ENCODE measurements around the gene AKR1E2.

Gene AKR1E2

DNA sequence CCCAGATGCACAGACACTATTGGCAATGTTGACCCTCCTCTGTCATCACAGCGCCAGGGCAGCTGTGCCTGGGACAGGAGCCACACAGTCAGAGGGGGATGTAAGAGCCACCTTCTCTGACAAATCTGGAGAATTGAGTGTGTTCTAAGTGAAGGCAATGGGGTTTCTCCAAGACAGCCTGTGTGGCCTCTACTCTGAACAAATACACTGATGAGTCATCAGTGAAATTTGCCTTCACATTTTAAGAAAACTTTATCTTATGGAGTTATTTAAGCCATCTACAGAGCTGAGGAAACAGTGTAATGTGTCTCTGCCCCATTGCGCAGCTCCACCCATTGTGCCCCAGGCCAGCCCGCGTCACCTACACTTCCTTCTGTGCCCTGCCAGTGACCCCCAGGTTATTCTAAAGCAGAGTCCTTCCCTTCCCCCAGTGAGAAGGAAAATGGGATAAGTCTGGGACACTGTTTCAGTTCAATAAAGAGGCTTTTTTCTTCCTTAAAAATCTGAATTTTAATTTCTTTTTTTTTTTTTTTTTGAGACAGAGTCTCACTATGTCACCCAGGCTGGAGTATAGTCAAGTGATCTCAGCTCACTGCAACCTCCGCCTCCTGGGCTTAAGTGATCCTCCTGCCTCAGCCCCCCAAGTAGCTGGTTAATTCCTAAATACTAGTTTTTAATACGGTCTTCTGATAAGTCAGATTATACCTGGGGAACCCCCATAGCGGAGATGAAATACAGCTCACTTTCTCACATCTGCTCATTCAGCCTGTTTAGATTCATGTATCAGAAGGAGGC lies 21.8 kb downstream of the AKR1E2 start:
- DNase-seq: peak; percentile 48

DNA sequence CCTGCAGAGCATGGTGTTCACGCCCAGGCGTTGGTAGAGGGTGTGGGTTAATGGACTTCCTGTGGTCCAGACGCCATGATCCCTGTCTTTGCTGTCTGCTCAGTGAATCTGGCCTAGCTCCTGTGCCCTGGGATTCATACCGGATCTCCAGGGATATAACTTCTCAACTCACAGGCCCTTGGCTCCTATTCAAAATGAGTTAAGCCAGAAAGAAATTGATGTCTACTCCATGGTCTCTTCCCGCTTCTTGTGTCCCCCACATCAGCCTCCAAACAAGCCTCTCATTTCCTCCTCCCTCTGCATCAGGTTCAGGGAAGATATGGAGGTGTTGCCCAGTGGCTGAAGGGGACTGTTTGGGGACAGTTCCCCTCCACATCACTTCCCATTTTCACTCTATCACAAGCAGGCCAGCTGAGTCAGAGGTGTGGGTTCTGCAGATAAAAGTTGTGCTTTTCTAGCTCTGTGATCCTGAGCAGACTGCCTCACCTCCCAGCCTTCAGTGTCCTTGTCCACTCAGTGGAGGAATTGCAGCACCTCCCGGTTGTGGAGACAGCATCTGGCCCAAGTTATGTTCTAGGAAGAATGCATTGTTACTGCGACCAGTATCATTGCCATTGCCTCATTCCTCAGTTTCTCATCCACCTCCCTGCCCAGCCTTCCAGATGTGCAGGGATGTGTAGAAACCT lies 22.5 kb downstream of the AKR1E2 start:
- DNase-seq: peak; percentile 61

DNA sequence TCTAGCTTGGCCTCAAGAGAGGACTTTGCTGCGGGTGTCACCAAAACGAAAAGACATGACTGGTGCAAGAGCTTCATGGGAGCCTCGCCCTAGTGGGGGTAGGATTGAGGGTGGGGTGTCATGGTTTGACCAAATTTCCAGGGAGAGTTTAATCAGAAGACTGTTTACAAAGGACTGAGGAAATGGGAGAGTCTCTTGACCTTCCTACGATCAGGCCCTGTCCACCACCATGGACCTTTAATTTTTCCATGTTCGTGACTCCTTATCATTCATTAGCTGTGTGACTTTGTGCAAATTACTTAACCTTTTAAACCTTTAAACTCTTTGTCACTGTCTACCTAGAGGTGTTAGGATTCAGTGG lies 23.0 kb downstream of the AKR1E2 start:
- no peak for DNase-seq

DNA sequence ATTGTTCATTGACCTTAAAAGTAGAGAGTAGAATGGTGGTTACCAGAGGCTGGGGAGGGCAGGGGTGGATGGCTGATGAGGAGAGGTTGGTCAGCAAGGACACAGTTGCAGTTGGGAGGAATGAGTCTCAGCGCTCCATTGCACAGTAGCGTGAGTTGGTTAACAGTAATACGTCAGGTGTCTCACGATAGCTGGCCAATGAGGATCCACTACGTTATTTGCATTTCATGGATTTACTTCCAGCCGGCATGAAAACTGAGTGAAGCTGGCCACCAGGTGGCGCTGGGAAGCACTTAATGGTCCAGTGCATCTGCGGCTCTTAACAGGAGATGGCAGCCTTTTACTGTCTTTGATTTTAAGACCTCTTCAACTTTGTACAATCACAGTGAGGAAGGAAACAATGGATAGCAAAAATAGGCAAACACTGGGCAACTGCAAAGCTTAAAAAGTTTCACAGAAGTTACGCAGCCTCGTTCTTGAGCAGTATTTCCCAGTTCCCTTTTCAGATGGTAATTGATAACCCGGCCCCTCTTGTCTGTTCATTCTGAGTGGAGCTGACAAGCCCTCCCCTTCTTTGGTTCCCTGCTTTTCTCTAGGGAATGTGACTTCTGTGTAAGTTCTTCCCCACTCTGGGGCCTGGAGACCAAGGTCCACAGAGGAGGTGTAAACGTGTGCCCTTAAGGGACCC lies 23.7 kb downstream of the AKR1E2 start:
- peak; percentile 94 for DNase-seq

DNA sequence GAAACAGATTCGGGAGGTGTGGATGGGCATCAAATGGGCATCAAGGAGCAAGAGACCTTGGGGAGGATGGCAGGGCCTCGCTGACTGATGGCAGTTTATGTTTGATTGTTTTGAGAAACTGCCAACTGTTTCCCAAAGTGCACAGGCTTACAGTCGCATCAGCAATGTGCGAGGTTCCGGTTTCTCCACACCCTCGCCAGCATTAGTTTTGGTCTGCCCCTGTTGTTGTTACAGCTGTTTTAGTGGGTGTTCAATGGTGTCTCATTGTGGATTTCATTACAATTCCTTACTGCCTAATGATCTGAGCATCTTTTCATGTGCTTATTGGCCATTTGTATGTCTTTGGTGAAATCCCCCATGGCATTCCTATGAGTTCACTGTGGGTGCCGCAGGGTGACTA lies 24.4 kb downstream of the AKR1E2 start:
- DNase-seq: no peak

DNA sequence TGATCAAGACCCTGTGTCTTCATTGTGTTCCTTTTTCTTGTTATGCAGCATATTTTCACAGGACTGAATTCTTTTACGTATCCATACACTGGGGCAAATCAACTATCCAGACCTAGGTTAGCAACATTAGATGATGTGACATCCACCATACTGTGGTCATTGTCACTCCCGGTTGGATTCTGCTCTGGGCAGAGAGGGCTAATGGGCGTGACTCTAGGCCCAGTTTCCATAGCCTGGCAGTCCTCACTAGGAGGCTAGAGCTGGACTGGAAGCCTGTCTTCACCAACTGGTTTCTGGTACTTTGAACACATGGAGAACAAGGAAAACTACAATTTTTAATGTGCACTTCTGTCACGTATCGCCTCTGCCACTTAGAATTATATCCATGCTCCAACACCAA lies 25.2 kb downstream of the AKR1E2 start:
- DNase-seq: no peak

DNA sequence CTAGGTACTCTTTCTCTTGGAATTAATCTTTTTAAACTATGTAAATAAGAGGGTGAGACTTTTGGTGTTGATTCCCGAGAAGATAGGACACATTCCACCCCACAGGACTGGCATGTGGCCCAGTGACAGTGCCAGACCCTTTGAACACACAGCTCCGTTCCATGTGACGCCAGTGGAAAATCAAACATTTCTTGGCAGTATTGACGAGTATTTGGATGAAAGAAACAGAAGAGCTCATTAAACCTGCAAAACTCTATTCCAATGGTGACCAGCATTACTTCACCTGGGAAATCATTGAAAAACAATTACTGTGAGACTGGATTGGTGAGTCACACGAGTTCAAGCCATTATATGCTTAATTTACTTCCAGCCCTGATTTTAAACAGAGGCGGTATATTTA lies 25.8 kb downstream of the AKR1E2 start:
- DNase-seq: no peak

DNA sequence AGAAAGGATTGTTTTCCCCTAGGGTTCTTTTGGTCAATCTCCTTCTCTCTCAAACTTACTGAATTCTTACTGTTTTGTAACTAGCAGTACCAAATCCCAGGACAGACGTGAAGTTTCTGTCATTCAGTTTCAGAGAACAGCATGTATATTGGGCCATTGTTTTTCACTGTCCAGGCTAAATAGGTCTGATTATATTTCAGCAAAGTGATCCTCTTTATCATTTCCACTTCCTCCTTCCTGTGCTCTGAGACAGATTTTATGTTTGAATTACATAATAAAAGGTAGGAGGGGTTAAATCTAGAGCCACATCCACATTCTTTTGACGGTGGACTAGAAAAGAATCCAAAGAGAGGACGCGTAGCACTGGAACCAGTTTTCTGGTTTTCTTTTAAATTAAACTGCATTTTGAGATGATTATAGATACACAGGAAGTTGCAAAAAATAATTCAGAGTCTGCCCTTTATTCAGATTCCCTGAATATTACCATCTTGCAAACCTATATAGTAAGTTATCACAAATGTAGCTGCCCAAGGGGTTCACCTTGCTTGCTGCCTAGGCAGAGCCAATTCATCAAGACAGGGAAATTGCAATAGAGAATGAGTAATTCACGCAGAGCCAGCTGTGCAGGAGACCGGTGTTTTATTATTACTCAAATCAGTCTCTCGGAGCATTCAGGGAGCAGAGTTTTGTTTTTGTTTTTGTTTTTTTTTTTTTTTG lies 40.1 kb downstream of the AKR1E2 start:
- peak; percentile 44 for DNase-seq

DNA sequence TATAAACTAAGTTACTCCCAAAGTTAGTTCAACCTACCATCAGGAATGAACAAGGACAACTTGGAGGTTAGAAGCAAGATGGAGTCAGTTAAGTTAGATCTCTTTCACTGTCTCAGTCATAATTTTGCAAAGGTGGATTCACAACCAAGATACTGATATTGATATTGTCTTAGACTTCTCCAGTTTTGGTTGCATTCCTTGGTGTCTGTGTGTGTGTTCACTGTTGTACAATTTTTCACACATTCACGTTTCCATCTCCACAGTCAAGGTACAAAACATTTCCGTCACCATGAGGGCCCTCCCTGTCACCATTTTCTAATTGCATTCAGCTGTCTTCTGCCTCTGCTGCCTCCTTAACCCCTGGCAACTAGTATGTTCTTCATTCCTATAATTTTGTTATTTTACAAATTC lies 41.1 kb downstream of the AKR1E2 start:
- DNase-seq: no peak

DNA sequence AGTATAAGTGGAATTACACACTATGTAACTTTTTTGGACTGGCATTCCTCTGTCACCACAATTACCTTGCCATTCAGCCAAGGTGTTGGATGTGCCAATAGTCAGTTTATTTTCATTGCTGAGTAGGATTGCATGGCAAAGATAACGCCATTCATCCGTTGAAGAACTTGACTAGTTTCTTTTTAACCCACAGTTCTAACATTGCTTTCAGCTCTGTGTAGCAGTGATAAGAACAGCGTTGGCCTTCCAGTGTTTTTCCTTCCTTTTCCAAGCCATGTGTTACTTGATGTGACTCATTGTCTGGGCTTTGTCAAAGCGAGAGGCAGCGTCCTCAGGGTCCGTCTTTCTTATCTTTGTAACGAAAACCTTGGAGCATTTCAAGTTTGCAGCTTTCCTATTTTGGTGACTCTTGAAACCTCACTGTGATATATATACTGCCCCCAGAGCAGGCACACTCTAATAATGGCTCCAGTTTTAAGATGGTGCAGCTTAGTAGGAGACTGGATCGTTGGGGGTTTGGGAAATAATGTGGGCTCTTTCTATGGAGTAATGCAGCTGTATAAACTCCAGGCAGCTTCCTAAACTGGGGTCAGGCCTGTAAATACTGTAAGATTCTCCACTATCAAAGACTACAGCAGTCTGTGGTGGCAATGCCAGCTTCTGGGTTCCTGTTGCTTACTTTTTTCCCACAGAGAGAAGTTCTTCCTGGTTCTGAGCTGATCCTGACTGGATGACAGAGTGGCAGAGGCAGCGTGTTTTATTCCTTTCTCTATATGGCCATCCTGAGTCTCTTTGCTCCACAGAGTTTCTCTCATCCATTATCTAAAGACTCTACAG lies 41.7 kb downstream of the AKR1E2 start:
- DNase-seq: no peak

DNA sequence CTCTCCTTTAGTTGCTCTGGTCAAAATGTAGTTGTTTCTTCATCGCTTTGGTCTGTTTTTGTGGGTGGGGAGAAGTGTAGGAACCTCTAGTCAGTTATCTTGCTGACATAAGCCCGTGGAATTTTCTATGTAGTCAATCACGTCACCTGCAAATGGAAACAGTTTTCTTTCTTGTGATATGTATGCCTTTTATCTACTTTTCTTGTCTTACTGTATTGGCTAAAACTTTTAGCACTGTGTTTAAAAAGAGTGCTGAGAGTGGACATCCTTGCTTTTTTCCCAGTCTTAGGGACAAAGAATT lies 42.3 kb downstream of the AKR1E2 start:
- no peak for DNase-seq

DNA sequence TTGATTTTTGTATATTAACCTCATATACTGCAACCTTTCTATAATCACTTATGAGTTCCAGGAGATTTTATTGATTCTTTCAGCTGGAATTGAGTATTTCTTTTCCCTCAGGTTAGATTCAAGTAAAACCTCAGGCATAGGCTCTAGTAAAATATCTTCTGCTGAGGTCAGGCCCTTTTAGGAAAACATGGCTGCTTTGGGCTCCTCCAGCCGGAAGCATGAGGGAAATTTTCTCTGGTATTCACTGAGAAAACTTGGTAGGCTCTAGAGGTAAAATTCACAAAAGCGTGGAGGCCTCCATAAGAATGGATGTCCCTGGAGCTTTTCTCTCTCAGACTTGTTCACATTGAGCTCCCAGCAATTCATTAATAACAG lies 56.7 kb downstream of the AKR1E2 start:
- no peak for DNase-seq

DNA sequence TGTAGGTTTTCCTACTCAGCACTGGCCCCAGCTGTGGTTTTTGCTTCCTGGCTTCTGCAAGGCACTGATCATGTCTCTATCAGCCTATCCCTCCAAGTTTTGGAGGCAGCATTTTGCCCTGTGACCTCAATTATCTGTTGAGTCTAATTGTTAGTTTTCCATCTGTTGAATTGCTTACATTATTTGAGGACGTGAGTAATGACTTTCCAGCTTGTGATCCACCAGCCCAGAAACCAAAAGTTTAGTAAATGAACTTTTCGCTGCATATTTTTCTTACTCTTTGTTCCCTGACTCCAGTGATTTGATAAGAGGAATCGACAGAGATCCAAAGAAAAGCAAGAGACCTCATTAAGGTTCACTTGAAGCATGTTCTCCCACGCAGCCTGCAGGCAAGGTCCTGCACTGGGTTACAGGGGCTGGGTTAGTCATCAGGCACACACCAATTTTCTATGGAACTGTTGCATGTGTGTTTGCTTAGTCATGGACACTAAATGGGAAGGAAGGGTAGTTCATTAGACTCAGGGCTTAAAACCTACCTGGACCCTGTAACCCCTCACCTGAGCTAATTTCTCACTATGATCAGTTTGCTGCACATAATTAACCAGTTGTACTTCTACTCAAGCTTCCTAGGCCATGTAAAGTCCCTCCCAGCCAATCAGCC lies 57.2 kb downstream of the AKR1E2 start:
- DNase-seq: no peak

DNA sequence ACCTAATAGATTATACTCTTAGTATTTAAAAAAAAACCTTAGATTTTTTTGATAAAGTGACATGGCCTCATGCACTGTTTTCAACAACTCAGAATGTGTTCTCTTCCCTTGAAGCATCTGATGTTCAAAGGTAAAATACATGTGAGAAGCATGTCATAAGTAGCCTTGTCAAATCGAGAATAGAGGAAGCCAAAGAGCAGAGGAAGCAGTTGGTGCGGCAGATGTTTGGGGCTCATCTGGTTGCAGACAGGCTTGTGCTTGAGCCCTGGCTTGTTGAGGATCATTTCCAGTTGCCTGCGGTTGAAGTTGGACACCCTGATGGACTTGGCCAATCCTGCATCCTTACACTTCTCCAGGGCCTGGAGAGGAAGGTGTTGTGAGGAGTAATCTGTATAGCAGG lies 59.2 kb downstream of the AKR1E2 start:
- DNase-seq: peak; percentile 9

DNA sequence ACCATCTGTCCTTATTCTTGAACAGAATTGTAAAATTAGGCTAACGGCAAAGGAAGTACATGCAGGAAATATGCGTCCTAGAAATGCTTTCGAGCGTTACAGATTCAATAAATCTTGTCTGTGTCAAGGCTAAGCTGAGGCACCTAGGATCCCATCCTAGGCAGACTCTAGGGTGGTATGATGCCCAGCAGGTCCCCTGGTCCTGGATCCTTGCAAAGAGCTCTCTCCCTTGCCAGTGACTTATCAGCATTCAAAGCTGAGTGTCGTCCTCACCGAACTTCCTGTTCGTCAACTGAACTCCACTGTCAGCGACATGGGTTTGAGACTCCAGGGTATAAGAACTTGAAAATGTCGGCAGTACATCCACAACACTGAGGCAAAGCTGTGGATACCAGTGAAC lies 61.5 kb downstream of the AKR1E2 start:
- no peak for DNase-seq

DNA sequence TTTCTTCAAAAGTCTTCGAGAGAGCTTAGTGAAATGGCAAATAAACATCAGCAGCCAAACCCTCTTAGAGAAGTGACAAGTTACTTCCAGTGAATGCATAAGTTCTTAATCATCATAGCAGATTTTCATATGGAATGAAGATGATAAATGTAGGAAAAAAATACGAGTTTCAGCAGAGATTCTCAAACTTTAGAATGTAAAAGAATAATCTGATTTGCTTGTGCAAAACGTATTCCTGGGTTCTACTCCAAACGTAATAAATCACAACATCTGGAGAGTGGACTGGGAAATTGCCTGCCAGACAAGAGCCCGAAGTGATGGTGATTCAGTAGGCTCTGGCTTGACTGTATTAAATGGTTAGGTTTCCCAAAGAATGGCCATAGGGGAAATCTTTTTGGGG lies 62.2 kb downstream of the AKR1E2 start:
- DNase-seq: no peak

DNA sequence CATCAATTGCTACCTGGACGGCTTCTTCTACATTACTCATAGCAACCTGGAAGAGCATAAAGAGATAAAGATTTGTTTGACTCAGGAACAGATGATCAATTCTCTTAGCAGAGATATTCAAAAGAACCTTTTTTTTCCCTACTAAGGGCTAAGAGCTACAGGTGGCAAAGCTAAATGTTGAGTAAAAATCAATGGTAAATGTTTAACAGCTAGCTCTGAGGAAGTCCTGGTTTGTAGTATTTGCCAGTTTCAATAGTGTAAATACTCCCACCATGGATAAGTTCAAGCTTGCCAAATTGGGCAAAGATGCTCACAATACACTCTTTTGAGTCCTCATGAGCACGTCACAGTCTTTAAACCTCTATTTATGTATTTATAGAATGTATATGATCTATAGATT lies 64.0 kb downstream of the AKR1E2 start:
- no peak for DNase-seq

DNA sequence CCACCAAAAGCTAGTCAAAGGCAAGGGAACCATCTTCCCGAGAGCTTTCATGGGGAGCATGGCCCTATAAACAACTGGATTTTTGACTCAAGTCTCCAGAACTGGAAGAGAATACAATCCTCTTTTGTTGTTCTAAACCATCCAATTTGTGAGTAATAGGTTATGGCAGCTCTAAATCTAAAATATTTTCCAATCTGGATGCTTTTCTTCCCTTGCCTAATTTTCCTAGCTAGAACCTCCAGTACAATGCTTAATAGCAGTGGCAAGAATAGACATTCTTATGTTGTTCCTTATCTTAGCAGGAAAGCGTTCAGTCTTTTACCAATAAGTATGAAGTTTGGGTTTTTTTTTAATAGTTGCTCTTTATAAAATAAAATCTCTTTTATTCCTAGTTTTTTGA lies 66.7 kb downstream of the AKR1E2 start:
- DNase-seq: no peak

DNA sequence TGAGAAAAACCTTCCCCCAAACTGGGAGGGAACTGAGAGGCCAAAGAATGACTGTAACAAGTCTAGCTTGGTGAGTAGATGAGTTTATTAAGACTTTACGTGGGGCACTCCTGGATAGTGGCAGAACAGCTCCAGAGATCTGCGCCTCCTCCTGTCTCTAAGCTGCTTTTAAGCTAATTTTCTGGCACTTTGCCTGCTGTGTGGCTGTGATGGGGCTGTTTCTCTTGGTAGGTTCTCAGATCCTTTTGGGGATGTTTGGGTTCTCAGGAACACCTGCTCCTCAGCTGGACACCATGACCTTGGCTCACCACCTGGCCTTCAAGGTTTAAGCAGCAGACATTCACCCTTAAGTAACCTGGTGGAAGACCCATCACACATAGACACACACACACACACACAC lies 68.3 kb downstream of the AKR1E2 start:
- no peak for DNase-seq
